CD4-positive, alpha-beta T cell treated with Interleukin-6 for 4 hours (primary cell): Measurements from ENCODE around the gene ZBP1.

Experiments used
- DNase-seq: peaks from one replicate; pipeline ENCODE4 v3.0.0-alpha.2; 2020; ENCODE audit warnings: mixed read lengths

ZBP1 gene

DNA sequence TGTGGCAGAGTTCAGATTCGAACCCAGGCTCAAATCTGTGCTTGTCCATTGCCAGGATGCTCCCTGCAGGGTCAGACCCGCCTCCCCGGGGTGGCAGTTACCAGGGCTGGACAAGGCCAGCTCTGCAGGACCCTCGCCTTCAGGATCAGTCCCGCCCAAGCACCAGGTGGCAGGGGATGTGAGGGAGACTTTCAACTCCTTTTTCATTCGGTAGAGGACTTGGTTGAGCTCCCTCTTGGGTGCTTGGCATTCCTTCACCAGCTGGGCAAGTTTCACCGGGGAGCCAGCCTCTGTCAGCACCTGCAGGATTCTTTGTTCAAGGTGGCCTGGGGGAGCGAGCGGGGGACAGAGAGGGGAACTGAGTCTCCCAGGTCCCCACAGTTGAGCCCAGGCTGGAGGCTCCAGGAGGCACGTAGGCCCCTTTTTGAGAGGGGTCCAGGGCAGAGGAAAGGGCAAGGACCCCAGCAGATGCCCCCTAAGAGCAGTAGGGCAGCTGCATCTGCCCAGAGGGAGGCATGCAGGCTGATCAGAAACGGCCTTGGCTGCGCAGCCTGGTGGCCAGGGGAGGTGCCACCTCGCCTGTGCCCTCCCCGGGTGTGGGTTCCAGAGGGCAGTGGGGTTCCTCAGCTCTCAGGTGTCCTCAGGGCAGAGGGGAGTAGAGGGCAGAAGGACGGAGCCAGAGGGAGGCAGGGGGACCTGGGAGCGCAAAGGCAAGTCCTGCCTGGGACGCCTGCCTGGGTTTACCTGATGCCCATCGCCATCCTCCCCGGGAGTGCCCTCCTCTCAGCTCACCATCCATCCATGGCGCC is 3.9 kb downstream of the ZBP1 start:
- no peak for DNase-seq

DNA sequence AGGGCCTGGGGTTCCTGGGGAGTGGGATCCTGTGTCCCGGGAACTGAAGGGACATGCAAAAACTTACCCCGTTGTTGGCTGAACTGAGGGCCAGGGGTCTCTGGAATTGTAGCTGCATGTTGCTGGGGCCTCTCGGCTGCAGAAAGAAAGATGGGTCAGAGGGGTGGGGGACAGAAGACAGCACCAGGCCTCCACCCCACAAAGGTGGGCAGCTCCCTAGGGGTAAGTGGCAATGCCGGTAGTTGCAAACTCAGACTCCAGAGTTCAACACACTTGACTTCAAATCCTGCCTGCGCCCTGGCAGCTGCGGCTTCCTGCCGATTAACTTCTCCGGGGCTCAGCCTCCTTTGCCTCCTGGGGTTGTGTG is 4.8 kb downstream of the ZBP1 start:
- no peak for DNase-seq

DNA sequence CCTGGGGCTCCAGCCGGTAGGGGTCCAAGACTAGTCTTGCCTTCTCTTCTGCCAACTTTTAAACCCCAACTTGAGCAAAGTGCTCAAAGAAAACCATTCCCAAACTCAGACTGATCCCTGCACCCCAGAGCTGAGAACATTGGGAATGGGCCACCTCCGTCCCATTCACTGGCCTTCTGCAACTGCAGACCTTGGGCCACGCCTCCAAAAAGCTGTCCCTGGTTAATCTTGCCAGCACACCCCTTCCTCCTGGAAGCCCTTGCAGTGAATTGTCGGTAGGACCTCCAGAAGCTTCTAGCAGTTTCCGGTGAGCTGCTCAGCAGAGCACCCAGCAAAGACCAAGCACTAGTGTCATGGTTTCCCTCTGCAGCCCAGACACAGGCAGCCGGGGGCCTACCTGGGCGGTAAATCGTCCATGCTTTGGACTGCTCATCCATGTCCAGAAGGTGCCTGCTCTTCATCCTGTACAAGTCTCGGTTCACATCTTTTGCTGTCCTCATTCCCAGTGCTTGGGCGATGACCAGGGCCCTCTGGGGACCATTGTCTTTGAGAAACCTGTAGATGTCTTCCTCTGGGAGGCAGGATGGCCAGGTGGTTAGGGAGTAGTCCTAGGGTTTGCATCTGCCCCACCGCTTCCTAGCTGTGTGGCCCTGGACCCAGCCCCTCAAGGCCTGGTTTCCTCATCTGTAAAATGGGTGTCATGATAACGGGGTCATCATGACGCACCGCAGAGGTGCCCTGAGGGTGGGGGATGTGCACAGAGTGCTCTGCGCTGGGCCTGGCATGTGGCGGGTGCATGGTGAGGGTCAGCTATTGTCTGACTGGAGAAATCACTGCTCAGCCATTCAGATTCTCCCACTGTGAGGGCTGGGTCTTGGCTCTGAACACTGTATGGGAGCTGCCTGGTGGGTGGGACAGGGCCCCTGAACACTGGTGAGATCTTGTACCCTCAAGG is 5.5 kb downstream of the ZBP1 start:
- no peak for DNase-seq

DNA sequence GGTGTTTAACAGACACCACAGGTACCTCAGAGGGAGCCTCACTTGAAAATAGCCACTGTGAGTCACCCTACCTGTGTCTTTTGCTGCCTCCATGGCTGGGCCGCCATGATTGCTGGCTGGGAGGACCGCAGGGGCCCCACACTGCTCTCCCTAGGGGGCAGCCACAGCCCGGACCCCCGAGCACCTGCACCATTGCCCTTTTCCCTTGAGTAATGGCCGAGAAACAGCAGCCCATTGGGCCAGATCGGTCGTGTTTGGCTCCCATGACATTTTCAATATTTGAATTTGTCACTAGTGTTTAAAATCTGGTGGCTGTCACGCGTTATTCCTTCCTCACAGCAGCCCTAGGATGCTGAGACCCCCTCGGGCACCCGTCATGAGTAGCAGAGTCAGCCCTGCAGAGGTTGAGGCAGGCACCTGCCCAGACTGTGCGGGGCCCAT is 6.7 kb downstream of the ZBP1 start:
- DNase-seq = no peak

- DNase-seq = no peak
These were observed 7.3 kb downstream of the ZBP1 start for GRCh38 chr20:57612916-57613315.

DNA sequence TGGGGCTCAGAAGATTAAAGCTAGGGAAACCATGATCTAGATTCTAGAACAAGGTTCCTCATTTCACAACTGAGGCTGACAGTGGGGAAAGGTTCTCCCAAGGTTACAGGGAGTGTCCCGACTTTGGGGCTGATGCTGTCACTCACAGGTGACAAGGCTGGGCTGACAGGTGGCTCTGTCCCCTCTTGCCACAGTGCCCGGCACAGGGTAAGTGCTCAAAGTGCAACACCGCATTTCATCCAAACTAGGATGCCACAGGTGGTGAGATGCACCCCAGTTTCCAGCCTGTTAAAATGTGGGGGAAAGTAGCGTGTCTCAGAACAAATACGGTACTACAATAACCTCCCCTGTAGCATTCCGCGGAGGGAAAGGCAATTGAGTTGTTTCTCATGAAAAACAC is 7.8 kb downstream of the ZBP1 start:
- no peak for DNase-seq

- DNase-seq = no peak
These were observed 8.5 kb downstream of the ZBP1 start for GRCh38 chr20:57611586-57612311.

- no peak for DNase-seq
These were observed 9.8 kb downstream of the ZBP1 start for GRCh38 chr20:57610261-57610952.

DNA sequence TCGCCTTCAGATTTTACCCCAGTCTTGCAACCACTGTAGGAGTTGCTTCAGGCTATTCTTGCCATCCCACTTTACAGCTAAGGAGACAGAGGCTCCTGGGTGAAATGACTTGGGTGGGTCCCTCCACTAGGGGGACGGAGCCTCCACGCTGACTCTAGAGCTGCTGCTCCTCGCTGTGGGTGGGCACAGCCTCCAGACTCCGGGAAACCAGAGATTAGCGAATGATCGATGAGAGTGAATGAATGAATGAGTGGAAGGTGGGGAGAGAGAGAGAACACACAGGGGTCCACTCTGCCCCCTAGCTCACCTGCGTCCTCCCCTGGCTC is 10.4 kb downstream of the ZBP1 start:
- DNase-seq = no peak

GRCh38 chr20:57609086-57609841 is 11.0 kb downstream of the ZBP1 start:
- no peak for DNase-seq

DNA sequence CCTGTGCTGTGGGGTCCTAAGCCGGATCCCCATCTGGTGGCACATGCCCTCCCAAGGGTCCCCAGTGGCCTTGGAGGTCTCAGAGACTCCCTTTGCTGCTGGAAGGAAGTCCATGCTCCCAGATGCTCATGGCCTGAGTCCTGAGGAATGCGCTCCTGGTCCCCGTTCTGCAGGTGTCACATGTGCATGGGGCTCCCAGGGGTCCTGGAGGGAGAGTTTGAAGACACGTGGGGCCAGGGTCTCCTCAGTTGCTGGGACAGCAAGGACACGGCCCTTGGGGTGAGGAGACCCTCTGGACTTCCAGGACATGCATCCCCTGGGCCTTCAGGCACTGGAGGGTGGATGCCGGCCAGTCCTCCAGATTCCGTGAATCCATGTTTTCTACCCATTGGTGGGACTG is 11.7 kb downstream of the ZBP1 start:
- no peak for DNase-seq

DNA sequence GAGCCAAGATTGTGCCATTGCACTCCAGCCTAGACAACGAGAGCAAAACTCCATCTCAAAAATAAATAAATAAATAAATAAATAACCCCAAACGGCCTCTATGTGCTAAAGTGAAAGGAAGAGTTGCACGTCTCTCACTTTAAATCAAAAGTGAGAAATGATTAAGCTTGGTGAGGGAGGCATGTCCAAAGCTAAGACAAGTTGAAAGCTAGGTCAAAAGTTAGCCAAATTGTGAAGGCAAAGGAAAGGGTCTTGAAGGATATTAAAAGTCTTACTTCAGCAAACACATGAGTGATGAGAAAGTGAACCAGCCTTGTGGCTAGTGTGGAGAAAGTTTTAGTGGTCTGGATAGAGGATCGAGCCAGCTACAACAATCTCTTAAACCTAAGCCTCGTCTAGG is 14.3 kb downstream of the ZBP1 start:
- no peak for DNase-seq

GRCh38 chr20:57605045-57605444 is 15.2 kb downstream of the ZBP1 start:
- DNase-seq = no peak

DNA sequence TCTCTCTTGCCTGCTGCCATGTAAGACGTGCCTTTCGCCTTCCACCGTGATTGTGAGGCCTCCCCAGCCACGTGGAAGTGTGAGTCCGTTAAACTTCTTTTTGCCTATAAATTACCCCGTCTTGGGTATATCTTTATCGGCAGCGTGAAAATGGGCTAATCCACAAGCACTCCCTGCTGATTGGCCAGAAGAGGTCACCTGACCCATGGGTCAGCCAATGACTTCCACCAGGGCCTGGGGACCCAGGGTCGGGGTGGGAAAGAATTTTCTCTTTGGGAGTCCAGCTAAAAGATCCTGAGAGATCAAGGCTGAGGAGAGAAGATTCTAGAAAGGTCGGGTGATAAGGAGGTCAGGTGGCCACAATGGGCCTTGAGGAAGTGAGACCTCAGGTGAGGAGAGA is 17.1 kb downstream of the ZBP1 start:
- no peak for DNase-seq

DNA sequence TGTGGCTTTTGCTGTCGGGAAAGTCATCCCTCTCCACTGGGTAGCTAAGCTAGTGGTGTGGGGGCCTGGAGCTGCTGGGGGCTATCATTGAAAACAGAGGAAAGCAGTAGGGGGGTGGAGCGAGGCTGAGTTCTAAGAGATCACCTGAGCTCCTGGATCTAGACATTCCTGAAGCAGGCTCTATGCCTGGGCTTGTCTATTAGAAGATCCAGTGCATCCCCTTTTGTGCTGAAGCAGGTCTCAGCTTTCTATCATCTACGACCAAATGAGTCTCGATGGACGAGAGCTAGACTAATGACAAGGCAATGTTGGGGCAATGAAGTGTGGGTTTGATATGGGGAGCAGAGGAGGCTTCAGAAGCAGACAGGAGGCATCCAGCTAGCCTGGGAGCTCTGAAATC is 18.5 kb downstream of the ZBP1 start:
- no peak for DNase-seq

GRCh38 chr20:57601211-57601570 is 19.0 kb downstream of the ZBP1 start:
- DNase-seq = no peak

DNA sequence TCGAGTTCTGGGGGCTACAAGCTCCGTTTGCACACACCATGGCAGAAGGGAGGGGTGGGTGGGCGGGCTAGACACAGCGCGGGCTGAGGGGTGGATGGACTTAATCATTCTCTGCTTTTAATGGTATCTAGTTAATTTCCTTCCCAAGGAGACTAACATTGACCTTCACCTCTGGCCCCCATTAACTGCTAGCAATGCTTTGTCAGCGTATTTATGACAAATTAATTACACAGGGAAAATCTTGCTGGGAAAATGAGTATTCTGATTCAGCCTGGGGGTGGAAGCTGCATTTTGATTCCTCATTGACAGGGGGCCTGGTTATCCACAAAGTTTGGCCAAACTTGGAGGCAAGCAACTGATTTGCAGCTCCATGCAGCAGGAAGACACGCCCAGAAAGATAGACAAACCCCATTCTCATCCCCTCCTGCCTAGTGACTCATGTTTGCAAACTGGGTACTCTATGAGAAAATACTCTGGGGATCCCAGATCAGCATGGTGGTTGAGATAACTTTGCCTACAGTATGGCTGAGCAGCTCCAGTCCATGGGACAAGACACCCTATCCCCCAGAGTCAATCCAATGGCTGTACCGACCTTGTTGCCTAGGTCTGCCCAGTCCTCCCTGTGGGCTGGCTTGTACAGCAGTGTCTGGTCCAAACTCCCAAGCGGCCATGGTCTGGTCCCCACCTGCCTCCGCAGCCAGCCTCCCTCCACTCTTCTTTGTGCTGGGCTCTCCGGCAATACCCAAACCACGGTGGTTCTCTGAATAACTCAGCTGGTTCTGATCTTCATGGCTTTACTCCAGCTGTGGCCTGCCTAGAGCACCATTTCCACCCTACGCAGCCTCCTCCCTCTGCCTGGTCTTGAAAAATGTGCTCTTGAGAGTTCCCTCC is 19.7 kb downstream of the ZBP1 start:
- no peak for DNase-seq

DNA sequence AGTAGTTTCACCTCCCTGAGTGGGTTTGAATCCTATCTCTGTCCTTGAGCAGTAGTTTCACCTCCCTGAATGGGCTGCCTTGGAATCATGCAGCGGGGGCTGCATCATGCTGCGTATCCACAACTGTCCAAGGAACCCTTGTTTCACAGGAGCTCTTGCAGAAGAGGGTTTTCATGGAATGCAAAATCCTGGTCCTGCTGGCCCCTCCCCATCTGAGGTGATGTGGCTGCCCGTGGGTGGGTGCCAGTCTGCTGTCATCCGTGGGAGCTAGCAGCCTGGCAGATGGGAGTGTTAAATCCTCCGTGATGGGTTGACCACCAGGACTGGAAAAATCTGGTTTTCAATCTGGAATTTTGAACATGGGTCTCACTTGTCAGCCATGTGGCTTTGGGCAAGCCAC is 21.7 kb downstream of the ZBP1 start:
- no peak for DNase-seq

DNA sequence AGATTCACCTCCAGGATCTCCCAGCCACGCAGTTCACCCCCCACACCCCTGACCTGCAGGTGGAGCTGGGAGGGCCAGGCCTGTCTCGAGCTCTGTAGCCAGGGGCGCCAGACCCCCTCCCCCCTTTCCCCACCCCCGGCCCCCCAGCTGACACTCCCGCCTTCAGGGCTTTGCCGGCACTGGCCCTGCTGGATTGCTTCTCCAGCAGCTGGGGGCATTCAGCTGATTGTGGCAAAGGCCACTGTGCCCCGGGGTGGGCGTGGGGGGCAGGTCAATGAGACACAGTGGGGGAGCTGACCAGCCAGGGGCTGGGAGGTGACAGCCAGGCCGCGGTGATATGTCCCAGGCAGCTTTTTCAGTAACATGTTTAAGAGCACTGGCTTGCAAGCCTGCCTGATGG is 22.2 kb downstream of the ZBP1 start:
- DNase-seq = no peak

GRCh38 chr20:57596998-57597939 is 23.0 kb downstream of the ZBP1 start:
- peak; percentile 82 for DNase-seq
